ENCODE data around the gene FAT2. TPM values are rescaled to one million over a fixed set of nuclear protein-coding genes. Genes with fewer than 3 reads are reported as not detected.

Gene FAT2
- polyA plus RNA-seq, 2 of the 4 experiments (the other 2 are of a cell fraction): 0.03 TPM; not detected in 1

- H3K4me3 ChIP-seq: no peak overlapping the region
- ChIA-PET POLR2A (no interaction called here), CTCF (interaction anchor here (1.0 to 1.1 kb wide), 2 partner anchors 18 to 28 kb away, joined by 3 read pairs; no protein-coding TSS in a partner anchor)
- FAIRE-seq (no peak), DNase-seq (ENCODE audit: low read depth in 1 of 2, low spot score in 1 of 2) (no peak), ATAC-seq (no peak)
- H3K27ac ChIP-seq: no peak overlapping the region
- TF ChIP-seq ZSCAN20 (CRISPR knock-in tag; IDR thresholded peaks at IDR 0.05) (no peak), MAZ (IDR thresholded peaks at IDR 0.05; ENCODE audit: borderline replicate concordance, low read depth, low read length) (no peak)
- 60% methylated on average over 6 of the region's 6 CpGs for WGBS (ENCODE audit: missing lambda C conversion rate)
- no peaks in the 10 kb centered on the region for H3K4me1 ChIP-seq
- H3K4me2 ChIP-seq: no peak overlapping the region
- H3K9me3 ChIP-seq: no peaks in the 10 kb centered on the region
These were observed 12.7 kb downstream of the FAT2 start for GRCh38 chr5:151578326-151579025.

GRCh38 chr5:151577566-151577965 lies 13.6 kb downstream of the FAT2 start:
- WGBS (ENCODE audit: missing lambda C conversion rate): 42% methylated on average over 5 of the region's 5 CpGs
- POLR2A ChIA-PET: no interaction called here
- H3K27ac ChIP-seq: no peak overlapping the region
- TF ChIP-seq MAFK (IDR thresholded peaks at IDR 0.05; ENCODE audit: partially characterized antibody): no peak
- no peak for TF ChIP-seq HMGXB4 (CRISPR knock-in tag; IDR thresholded peaks at IDR 0.05; ENCODE audit: borderline replicate concordance)
- no peak for TF ChIP-seq SMC3 (IDR thresholded peaks at IDR 0.05)
- TF ChIP-seq BCL3 (IDR thresholded peaks at IDR 0.05): no peak
- TF ChIP-seq CBX8 (IDR thresholded peaks at IDR 0.05): no peak
- TF ChIP-seq KDM5A (IDR thresholded peaks at IDR 0.05): no peak
- TF ChIP-seq EHF (CRISPR knock-in tag; IDR thresholded peaks at IDR 0.05): no peak
- TF ChIP-seq CHD2 (IDR thresholded peaks at IDR 0.05; ENCODE audit: low read length, partially characterized antibody): no peak
- ATAC-seq (no peak), FAIRE-seq (no peak), DNase-seq (ENCODE audit: low read depth in 1 of 2, low spot score in 1 of 2) (no peak)
- H3K9me3 ChIP-seq: no peaks in the 10 kb centered on the region
- no peak overlapping the region for H3K4me3 ChIP-seq
- CTCF ChIA-PET: interaction anchor here (0.8 to 1.1 kb wide), 3 partner anchors 16 to 27 kb away, joined by 3 read pairs; no protein-coding TSS in a partner anchor
- H3K4me2 ChIP-seq: no peak overlapping the region
- no peaks in the 10 kb centered on the region for H3K4me1 ChIP-seq

- ChIA-PET CTCF (no interaction called here), POLR2A (no interaction called here)
- H3K27ac ChIP-seq: no peak overlapping the region
- no peaks in the 10 kb centered on the region for H3K9me3 ChIP-seq
- no peak overlapping the region for H3K4me3 ChIP-seq
- 43% methylated on average over 1 of the region's 1 CpG for WGBS (ENCODE audit: missing lambda C conversion rate)
- no peak for DNase-seq (ENCODE audit: low read depth in 1 of 2, low spot score in 1 of 2)
- TF ChIP-seq CEBPB (IDR thresholded peaks at IDR 0.05) (no peak), USF2 (IDR thresholded peaks at IDR 0.05) (no peak), REST (IDR thresholded peaks at IDR 0.05) (no peak), RCOR1 (IDR thresholded peaks at IDR 0.05; ENCODE audit: low read depth, low read length) (no peak), NR3C1 (IDR thresholded peaks at IDR 0.05) (no peak)
- H3K4me2 ChIP-seq: no peak overlapping the region
- ATAC-seq: no peak
- H3K4me1 ChIP-seq: no peaks in the 10 kb centered on the region
- FAIRE-seq: no peak
These were observed 16.6 kb downstream of the FAT2 start for GRCh38 chr5:151574444-151574996.

Data from A549 (cell line).